HL-60 (cell line): ENCODE results near the gene FNBP1L.

Experiments used
- DNase-seq, 2 experiments: peaks; one replicate each; pipeline ENCODE4 v3.0.0-alpha.2; 2010 to 2020; ENCODE audit warnings: low read depth in 1 of 2, low spot score in 1 of 2
- H3K27ac ChIP-seq: fragments of 250-450 bp; sonication (Bioruptor Pico); replicated peaks from 2 replicates; pipeline ENCODE4 v1.5.1; 2020; ENCODE audit warnings: mild to moderate bottlenecking, moderate library complexity
- H3K27me3 ChIP-seq: fragments of 250-450 bp; sonication (Bioruptor Pico); 2 replicates; pipeline ENCODE4 v1.5.1; 2021; ENCODE audit warnings: mild to moderate bottlenecking, moderate library complexity; ENCODE audit not compliant: insufficient read depth, poor library complexity, severe bottlenecking
- H3K4me3 ChIP-seq: replicated peaks from 2 replicates; pipeline ENCODE4 v1.5.1; 2011; ENCODE audit warnings: mild to moderate bottlenecking, control low read depth, low read length; ENCODE audit not compliant: insufficient read depth
- CTCF ChIP-seq: IDR thresholded peaks from one replicate; pipeline ENCODE4 v1.5.1; 2011; ENCODE audit warnings: low read length, control low read depth, inconsistent platforms; ENCODE audit not compliant: insufficient read depth
- GABPA ChIP-seq: IDR thresholded peaks from 2 replicates; pipeline ENCODE4 v1.6.1; 2012; ENCODE audit warnings: low read depth
- POLR2AphosphoS5 ChIP-seq: IDR thresholded peaks from 2 replicates; pipeline ENCODE4 v1.6.1; 2012; ENCODE audit warnings: low read depth
- SPI1 ChIP-seq: IDR thresholded peaks from 2 replicates; pipeline ENCODE4 v1.6.1; 2012; ENCODE audit warnings: low read depth, mild to moderate bottlenecking, borderline replicate concordance
- TF ChIP-seq, protein P1 (sequence below): IDR thresholded peaks from 2 replicates; pipeline ENCODE4 v1.6.1; 2012; ENCODE audit warnings: low read depth; ENCODE audit not compliant: insufficient replicate concordance

FNBP1L gene

GRCh38 chr1:93521618-93522017 lies 73.7 kb downstream of the FNBP1L start:
- no peak overlapping the region for H3K27ac ChIP-seq
- no peak overlapping the region for H3K4me3 ChIP-seq
- TF ChIP-seq CTCF = no peak
- no peak for TF ChIP-seq POLR2AphosphoS5
- TF ChIP-seq GABPA = no peak
- TF ChIP-seq, protein P1, sequence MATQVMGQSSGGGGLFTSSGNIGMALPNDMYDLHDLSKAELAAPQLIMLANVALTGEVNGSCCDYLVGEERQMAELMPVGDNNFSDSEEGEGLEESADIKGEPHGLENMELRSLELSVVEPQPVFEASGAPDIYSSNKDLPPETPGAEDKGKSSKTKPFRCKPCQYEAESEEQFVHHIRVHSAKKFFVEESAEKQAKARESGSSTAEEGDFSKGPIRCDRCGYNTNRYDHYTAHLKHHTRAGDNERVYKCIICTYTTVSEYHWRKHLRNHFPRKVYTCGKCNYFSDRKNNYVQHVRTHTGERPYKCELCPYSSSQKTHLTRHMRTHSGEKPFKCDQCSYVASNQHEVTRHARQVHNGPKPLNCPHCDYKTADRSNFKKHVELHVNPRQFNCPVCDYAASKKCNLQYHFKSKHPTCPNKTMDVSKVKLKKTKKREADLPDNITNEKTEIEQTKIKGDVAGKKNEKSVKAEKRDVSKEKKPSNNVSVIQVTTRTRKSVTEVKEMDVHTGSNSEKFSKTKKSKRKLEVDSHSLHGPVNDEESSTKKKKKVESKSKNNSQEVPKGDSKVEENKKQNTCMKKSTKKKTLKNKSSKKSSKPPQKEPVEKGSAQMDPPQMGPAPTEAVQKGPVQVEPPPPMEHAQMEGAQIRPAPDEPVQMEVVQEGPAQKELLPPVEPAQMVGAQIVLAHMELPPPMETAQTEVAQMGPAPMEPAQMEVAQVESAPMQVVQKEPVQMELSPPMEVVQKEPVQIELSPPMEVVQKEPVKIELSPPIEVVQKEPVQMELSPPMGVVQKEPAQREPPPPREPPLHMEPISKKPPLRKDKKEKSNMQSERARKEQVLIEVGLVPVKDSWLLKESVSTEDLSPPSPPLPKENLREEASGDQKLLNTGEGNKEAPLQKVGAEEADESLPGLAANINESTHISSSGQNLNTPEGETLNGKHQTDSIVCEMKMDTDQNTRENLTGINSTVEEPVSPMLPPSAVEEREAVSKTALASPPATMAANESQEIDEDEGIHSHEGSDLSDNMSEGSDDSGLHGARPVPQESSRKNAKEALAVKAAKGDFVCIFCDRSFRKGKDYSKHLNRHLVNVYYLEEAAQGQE = no peak
- no peak for TF ChIP-seq SPI1
- DNase-seq = no peak
- H3K27me3 ChIP-seq = no peaks in the 10 kb centered on the region

GRCh38 chr1:93522721-93523120 lies 74.8 kb downstream of the FNBP1L start:
- Histone ChIP-seq H3K4me3 (no peak overlapping the region), H3K27ac (no peak overlapping the region), H3K27me3 (no peaks in the 10 kb centered on the region)
- TF ChIP-seq CTCF = no peak
- TF ChIP-seq POLR2AphosphoS5 = no peak
- no peak for TF ChIP-seq SPI1
- TF ChIP-seq, protein P1 = no peak
- no peak for TF ChIP-seq GABPA
- no peak for DNase-seq

DNA sequence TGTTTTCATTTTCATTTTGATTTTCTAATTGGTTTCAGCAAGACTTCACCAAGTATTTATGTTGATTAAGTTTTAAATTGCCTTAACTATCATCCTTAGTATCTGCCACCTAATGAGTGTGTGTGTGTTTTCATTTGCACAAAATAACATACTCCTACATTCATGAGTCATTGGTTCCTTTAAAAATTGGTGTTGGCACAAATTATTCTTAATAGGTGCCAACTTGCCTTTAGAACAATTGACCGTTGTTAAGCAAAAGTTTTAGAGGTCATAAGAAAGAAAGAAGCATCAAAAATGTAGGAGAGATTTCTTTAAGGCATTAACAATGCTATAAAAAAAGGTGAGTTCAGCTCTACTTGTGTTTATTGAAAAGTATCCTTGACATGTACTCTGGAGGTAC lies 77.5 kb downstream of the FNBP1L start:
- no peak overlapping the region for H3K27ac ChIP-seq
- H3K4me3 ChIP-seq = no peak overlapping the region
- TF ChIP-seq, protein P1 = no peak
- TF ChIP-seq GABPA (no peak), SPI1 (no peak), POLR2AphosphoS5 (no peak), CTCF (no peak)
- H3K27me3 ChIP-seq = no peaks in the 10 kb centered on the region
- no peak for DNase-seq
